ENCODE data around the gene RAI1. TPM values are rescaled to one million over a fixed set of nuclear protein-coding genes. Genes with fewer than 3 reads are reported as not detected.

RAI1 gene
- total and polyA plus RNA-seq, 2 of the 13 experiments (the other 11 are each of a cell fraction or from before 2014, with no cell fraction given), result 3.4 to 5.2 TPM

GRCh38 chr17:17739388-17740066 lies 58.3 kb downstream of the RAI1 start:
- WGBS (ENCODE audit: low lambda C conversion rate), result 67% methylated on average over 5 of the region's 10 CpGs
- ATAC-seq (peak; percentile 34; the same call in 2 of the 3 replicates), DNase-seq (ENCODE audit: low spot score) (no peak), FAIRE-seq (no peak)
- Histone ChIP-seq H3K9me3 (ENCODE audit: low read length) (no peaks in the 10 kb centered on the region), H3K79me2 (ENCODE audit: insufficient read depth, low read length) (peaks cover 13% of the 10 kb centered on the region), H4K20me1 (ENCODE audit: insufficient read depth, low read length) (peaks cover 18% of the 10 kb centered on the region; the same call in 1 of the 2 replicates), H3K4me1 (ENCODE audit: insufficient read depth, low read length) (peaks cover 22% of the 10 kb centered on the region), H3K36me3 (replicated peaks in 1 of 2; ENCODE audit: control insufficient read depth in 1 of 2, insufficient read depth in 2 of 2, low read length in 2 of 2) (peaks cover 0 to 2% of the 10 kb centered on the region in 2 experiments; a peak in 1 of 5 replicates), H3K9ac (ENCODE audit: insufficient read depth, low read depth, low read length) (no peak overlapping the region), H3K27me3 (ENCODE audit: control insufficient read depth in 1 of 2, insufficient read depth in 2 of 2, low read length in 2 of 2) (no peaks in the 10 kb centered on the region), H3K27ac (ENCODE audit: extremely low read length, insufficient read depth, low read length) (no peak overlapping the region), H3K4me3 (replicated peaks in 1 of 3; ENCODE audit: insufficient read depth in 1 of 3, low read depth in 2 of 3, low read length in 3 of 3) (no peak overlapping the region), H3K4me2 (ENCODE audit: low read depth, low read length) (no peak overlapping the region), H2AFZ (ENCODE audit: low read length) (no peak overlapping the region)
- no TSS peak for BruUV-seq (replicated peaks)
- in situ Hi-C loops (cut with HindIII; ENCODE audit: extremely low pct_ligation_motif_present, low pct_unique_long_range_greater_than_20kb), result no loop called here
- CTCF ChIA-PET (ENCODE audit: low intra/inter-chr PET ratio, low total read pairs), result no interaction called here
- intact Hi-C loops (cut with micrococcal nuclease; ENCODE audit: unreplicated experiment), result no loop called here
- POLR2A ChIA-PET, result no interaction called here
- TF ChIP-seq HMGXB3 (CRISPR knock-in tag; IDR thresholded peaks at IDR 0.05; ENCODE audit: borderline replicate concordance), result no peak
- no peak for TF ChIP-seq ZNF574 (CRISPR knock-in tag; IDR thresholded peaks at IDR 0.05)
- peak; percentile 18 for TF ChIP-seq XRCC5 (optimal IDR thresholded peaks at IDR 0.05; ENCODE audit: low read length)
- TF ChIP-seq ZBTB43 (CRISPR knock-in tag; conservative IDR thresholded peaks at IDR 0.05), result no peak
- TF ChIP-seq GTF3A (CRISPR knock-in tag; conservative IDR thresholded peaks at IDR 0.05), result no peak
- no peak for TF ChIP-seq SOX5 (CRISPR knock-in tag; IDR thresholded peaks at IDR 0.05; ENCODE audit: borderline replicate concordance)
- TF ChIP-seq PATZ1 (CRISPR knock-in tag; IDR thresholded peaks at IDR 0.05), result peak; percentile 58; the same call in 1 of the 2 replicates
- peak; percentile 79; the same call in 1 of the 2 replicates for TF ChIP-seq ZNF281 (CRISPR knock-in tag; IDR thresholded peaks at IDR 0.05; ENCODE audit: borderline replicate concordance)

Data from HepG2 (cell line).